Keratinocyte (primary cell): Measurements from ENCODE around the gene KRT78.

ENCODE experiments used
- EZH2 ChIP-seq: IDR thresholded peaks from one replicate; pipeline ENCODE4 v1.6.1; 2012; ENCODE audit warnings: inconsistent platforms, mild to moderate bottlenecking, low read length, moderate library complexity
- TF ChIP-seq, protein P1 (sequence below), 3 experiments: IDR thresholded peaks in 1 of 3; conservative IDR thresholded peaks in 1 of 3; optimal IDR thresholded peaks in 1 of 3; 2 replicates in 2 of 3; 3 replicates in 1 of 3; pipeline versions ENCODE3 to v1.5.1; 2011; ENCODE audit warnings: low read length in 3 of 3, mild to moderate bottlenecking in 3 of 3, moderate library complexity in 2 of 3, control low read depth in 1 of 3, inconsistent platforms in 1 of 3; ENCODE audit not compliant: insufficient read depth in 2 of 3; ENCODE audit errors: extremely low read depth in 1 of 3

DNA sequence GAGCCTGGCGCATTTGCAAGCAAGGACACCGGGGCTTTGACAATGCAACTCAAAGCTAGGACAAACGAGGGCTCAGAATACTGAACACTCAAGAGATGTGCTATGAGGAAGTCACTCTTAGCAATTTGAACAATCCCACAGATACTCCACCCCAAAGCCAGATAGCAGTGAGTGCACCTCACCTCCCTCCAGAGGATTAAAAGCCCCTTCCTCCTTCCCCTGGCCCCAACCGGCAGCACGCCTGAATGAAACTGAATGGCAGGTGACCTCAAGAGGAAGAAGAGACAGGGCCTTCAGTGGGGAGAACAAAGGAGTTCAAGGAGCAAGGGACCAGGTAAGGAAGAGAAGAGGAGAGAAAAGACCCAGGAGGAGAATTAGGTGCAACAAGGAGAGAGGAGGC is 1.9 kb upstream of the KRT78 start:
- no peak for TF ChIP-seq EZH2
- TF ChIP-seq, protein P1, sequence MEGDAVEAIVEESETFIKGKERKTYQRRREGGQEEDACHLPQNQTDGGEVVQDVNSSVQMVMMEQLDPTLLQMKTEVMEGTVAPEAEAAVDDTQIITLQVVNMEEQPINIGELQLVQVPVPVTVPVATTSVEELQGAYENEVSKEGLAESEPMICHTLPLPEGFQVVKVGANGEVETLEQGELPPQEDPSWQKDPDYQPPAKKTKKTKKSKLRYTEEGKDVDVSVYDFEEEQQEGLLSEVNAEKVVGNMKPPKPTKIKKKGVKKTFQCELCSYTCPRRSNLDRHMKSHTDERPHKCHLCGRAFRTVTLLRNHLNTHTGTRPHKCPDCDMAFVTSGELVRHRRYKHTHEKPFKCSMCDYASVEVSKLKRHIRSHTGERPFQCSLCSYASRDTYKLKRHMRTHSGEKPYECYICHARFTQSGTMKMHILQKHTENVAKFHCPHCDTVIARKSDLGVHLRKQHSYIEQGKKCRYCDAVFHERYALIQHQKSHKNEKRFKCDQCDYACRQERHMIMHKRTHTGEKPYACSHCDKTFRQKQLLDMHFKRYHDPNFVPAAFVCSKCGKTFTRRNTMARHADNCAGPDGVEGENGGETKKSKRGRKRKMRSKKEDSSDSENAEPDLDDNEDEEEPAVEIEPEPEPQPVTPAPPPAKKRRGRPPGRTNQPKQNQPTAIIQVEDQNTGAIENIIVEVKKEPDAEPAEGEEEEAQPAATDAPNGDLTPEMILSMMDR (optimal IDR thresholded peaks at IDR 0.05 in 1 of 3, IDR thresholded peaks at IDR 0.05 in 1 of 3, conservative IDR thresholded peaks at IDR 0.05 in 1 of 3; ENCODE audit: extremely low read depth in 1 of 3, insufficient read depth in 2 of 3, low read length in 3 of 3), result no peak
